Fibroblast of pulmonary artery (primary cell): ENCODE results near the gene LRRC52.

ENCODE experiments used
- DNase-seq: peaks from one replicate; pipeline ENCODE4 v3.0.0-alpha.2; 2010; ENCODE audit warnings: low read depth
- H3K4me3 ChIP-seq: replicated peaks from 2 replicates; pipeline ENCODE4 v1.5.1; 2011; ENCODE audit warnings: low read depth, mild to moderate bottlenecking, control low read depth, low read length, moderate library complexity
- CTCF ChIP-seq: IDR thresholded peaks from 2 replicates; pipeline ENCODE4 v1.5.1; 2011; ENCODE audit warnings: mild to moderate bottlenecking, control low read depth, low read length, inconsistent platforms; ENCODE audit errors: missing control alignments

The LRRC52 gene

GRCh38 chr1:165501970-165502348 lies 41.8 kb upstream of the LRRC52 start:
- TF ChIP-seq CTCF = no peak
- H3K4me3 ChIP-seq = no peak overlapping the region
- DNase-seq = no peak

GRCh38 chr1:165507570-165507969 lies 36.2 kb upstream of the LRRC52 start:
- no peak overlapping the region for H3K4me3 ChIP-seq
- no peak for TF ChIP-seq CTCF
- DNase-seq = no peak

- H3K4me3 ChIP-seq = no peak overlapping the region
- DNase-seq = no peak
Observed at GRCh38 chr1:165508291-165508690, 35.5 kb upstream of the LRRC52 start.

GRCh38 chr1:165512816-165513215 lies 31.0 kb upstream of the LRRC52 start:
- H3K4me3 ChIP-seq = no peak overlapping the region
- no peak for TF ChIP-seq CTCF
- DNase-seq = no peak

More at GRCh38 chr1:165508291-165508690, 35.5 kb upstream of the LRRC52 start:
- TF ChIP-seq CTCF = no peak

- TF ChIP-seq CTCF = no peak
- H3K4me3 ChIP-seq = no peak overlapping the region
Observed at GRCh38 chr1:165516469-165516868, 27.3 kb upstream of the LRRC52 start.

GRCh38 chr1:165520646-165521045 lies 23.2 kb upstream of the LRRC52 start:
- TF ChIP-seq CTCF = no peak
- no peak overlapping the region for H3K4me3 ChIP-seq
- no peak for DNase-seq

More at GRCh38 chr1:165516469-165516868, 27.3 kb upstream of the LRRC52 start:
- DNase-seq = no peak

GRCh38 chr1:165524639-165525285 lies 19.0 kb upstream of the LRRC52 start:
- H3K4me3 ChIP-seq = no peak overlapping the region
- no peak for DNase-seq
- TF ChIP-seq CTCF = no peak
